GM12872 (cell line): ENCODE measurements around the gene RALGAPB.

Experiments
- TF ChIP-seq, protein P1 (sequence below): IDR thresholded peaks from 3 replicates; pipeline ENCODE4 v1.5.1; 2011; ENCODE audit warnings: low read depth, mild to moderate bottlenecking, low read length, moderate library complexity; ENCODE audit not compliant: insufficient read depth

Gene RALGAPB

DNA sequence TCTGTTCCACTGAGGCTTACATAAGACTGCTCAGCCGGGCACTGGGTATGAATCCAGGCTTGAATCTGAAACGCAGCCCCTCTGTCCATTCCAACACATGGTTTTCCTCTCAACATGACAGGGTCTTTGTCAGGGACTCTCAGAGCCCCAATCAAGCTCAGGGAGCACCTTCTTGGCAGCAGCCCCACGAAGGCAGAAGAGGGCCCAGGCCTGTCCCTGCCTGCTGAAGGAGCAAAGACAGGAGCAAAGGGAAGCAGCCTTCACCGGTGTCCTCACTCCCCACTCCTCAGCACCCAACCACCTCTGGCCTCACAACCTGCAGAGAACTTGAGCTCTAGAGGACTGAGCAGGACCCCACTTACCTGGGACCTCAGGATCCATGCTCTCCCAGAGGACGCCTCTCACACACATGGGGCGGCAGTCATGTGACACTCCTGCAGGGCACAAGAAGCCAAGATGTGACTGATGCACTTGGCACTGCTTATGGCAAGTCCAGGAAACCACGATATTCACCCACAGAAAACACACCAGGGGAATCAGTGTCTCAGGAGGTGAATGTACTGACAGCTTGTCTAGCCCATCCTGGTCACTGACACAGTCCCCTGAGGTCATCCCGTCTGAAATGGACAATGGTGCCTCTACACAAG, 41.8 kb upstream of the RALGAPB start:
- TF ChIP-seq, protein P1, sequence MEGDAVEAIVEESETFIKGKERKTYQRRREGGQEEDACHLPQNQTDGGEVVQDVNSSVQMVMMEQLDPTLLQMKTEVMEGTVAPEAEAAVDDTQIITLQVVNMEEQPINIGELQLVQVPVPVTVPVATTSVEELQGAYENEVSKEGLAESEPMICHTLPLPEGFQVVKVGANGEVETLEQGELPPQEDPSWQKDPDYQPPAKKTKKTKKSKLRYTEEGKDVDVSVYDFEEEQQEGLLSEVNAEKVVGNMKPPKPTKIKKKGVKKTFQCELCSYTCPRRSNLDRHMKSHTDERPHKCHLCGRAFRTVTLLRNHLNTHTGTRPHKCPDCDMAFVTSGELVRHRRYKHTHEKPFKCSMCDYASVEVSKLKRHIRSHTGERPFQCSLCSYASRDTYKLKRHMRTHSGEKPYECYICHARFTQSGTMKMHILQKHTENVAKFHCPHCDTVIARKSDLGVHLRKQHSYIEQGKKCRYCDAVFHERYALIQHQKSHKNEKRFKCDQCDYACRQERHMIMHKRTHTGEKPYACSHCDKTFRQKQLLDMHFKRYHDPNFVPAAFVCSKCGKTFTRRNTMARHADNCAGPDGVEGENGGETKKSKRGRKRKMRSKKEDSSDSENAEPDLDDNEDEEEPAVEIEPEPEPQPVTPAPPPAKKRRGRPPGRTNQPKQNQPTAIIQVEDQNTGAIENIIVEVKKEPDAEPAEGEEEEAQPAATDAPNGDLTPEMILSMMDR = no peak

DNA sequence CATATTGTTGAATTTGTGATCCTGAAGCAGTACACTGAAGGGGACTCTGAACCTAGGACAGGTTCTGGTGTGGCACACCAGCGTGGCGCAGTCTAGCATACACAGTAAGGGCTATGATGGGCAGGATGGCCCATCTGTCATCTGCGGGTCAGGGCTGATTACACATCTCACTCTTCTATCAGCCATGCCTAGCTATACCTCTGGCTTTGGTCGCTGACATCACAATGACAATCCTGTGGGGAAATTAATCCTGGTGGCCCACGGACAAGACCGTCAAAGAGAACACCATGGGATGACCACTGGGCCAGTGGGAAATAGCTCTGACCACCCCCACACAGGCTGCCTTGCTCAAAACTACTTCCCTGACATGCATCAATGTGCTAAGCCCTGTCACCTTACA, 40.4 kb upstream of the RALGAPB start:
- TF ChIP-seq, protein P1 = no peak

DNA sequence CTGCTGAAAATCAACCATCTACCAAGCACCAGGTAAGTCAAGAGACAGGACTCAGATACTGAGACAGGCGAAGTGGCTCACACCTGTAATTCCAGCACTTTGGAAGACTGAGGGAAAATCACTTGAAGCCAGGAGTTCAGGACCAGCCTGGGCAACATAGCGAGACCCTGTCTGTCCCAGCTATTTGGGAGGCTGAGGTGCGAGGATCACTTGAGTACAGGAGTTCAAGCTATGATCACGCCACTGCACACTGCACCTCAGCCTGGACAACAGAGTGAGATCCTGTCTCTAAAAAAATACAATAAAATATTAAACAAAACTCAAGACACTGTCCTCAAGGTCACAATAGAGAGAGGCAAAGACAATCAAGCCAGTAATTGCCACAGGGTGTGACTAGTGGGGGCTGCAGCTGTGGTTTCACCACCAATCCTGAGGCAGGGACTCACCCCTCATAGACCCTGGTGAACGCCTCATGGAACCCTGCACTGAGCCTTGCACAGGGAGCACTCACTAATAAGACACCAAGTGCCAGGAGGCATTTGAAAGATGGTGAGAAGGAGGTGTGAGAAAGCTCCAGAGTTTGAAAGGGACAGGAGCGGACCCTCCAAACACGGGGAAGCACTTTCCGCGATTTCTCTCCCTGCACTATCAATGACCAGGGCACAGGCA, 39.2 kb upstream of the RALGAPB start:
- TF ChIP-seq, protein P1 = no peak

DNA sequence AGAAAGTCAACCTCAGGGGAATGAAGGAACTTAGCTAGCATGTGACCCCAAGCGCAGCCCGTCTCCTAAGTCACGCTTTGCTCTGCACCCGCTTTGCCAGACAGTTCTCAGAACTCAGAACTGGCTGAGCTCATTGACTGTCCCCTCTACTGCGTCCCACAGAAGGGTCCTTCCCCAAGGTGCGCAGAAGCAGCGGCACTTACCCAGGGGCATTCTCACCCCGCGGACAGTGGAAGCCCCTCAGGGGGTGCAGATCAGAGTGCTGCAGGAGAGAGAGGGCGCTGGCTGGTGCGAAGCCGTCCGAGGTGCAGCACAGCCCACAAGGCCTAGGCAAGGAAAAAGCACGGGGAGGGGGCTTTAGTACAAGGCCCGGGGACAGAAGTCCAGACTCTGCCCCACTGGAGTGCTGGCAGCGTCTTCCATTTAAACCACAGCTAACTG, 38.3 kb upstream of the RALGAPB start:
- TF ChIP-seq, protein P1 = no peak

DNA sequence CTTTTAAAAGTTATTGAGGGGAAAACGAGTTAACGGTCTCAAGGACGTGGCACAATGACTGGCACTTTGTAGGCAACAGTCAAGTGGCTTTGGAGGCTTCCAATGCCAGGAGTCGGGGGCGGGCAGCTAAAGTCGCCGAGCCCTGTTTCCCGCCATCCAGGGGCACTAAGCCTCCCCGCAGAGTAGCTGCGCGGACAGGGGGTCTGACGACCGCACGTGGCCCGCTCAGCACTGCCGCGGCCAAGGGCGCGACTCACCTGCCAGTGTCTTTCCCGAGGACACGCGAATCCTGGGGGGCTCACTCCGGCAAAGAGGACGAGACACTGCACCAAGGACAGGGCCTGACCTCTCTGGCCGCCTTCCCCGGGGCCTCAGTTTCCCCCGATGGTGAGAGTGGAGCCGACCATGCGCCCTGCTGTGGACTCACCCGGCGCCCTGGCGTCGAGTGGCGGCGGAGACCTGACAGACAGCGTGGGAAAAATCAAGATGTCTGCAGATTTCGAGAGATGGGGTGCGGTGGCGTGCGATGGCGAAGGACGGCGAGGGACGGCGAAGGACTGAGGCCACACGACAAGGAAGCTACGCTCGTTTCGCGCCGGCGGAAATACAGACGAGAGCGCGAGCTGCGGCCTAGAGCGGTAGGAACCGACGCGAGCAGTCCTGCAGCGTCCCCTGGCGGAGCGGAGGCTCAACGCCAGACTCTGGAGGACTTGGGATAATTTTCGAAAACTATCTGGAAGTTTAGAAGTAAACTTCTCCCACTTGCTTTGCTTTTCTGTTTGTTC, 37.7 kb upstream of the RALGAPB start, which contains the start of gene SNHG17:
Gene SNHG17 (minus strand): TSS at position 559 of the 785 bp plus-strand sequence.
- TF ChIP-seq, protein P1 = peak; percentile 100

DNA sequence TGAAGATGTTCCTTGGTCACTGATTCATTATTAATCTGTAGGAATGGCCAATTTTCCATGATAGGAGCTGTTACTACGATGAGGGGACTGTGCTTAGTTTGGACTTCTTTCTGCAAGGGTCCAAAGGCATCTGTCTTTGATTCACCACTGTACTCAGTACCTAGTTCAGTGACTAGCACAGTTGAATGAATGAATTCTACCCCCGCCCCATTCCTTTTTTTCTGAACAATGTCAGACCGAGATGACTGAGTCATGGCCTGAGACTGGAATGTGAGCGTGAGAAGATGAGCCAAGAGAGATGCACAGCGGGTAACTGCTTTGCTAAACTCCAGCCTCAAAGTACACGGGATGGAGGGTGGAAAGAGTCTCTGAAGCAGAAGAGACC, 37.1 kb upstream of the RALGAPB start:
- TF ChIP-seq, protein P1 = no peak

DNA sequence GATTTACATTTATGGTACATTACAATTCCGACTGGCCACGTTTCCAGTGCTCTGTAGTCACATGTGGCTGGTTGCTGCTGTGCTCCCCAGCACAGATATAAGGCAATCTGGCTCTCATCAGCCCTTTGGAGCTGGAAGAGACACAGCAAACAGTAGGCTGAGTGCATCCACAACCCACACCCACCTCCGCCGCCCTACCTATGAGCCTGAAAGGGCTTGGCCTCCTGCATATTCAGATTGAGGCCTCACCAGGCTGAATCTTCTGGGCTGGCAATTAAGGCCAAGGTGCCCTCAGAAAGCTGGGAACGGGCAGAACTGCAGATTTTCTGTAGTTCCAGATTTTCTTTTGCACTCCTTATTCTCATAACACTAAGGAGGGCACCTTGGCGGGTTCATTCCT, 34.8 kb upstream of the RALGAPB start:
- TF ChIP-seq, protein P1 = no peak
